Measurements from ENCODE around the gene TBL1X. TPM values are rescaled to one million over a fixed set of nuclear protein-coding genes. Genes with fewer than 3 reads are reported as not detected.

TBL1X gene
- total RNA-seq, 1 donor from 2014 or later = 12.3 TPM

DNA sequence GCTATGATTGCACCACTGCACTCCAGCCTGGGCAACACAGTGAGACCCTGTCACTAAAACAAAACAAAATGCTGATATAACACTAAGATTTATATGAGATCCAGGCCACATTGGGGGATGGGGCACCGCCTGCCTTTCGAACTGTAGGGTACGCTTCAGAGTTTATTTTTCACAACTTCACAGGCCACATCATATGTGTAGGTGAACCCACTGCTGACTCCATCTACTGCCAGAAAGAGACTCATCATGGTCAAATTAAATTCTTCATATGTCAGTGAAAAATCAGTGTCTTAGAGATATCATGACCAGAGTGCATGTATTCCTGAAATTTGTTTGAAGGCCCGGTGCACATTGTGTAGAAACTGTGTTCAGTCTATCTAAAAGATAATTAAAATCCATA is 178.9 kb downstream of the TBL1X start:
- DNase-seq (no peak), ATAC-seq (no peak)
- intact Hi-C loops (cut with micrococcal nuclease) = no loop called here

DNA sequence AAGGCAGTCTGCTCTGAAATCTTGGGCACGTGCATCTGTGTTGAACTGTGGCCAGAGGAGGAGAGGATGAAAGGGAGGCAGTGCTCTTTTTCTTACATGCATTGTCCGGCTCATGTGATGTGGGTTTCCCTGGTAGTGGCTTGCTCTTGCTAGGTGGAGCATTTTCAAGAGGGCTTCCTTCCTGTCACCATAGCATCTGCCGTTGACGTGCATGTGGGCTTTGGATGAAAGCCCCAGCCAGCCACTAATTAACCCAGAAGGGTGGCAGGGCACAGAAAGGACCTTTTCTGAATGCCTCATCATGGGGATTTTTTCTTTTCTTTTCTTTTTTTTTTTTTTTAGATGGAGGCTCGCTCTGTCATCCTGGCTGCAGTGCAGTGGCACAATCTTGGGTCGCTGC is 179.5 kb downstream of the TBL1X start:
- no peak for DNase-seq
- ATAC-seq = no peak
- intact Hi-C loops (cut with micrococcal nuclease) = no loop called here

DNA sequence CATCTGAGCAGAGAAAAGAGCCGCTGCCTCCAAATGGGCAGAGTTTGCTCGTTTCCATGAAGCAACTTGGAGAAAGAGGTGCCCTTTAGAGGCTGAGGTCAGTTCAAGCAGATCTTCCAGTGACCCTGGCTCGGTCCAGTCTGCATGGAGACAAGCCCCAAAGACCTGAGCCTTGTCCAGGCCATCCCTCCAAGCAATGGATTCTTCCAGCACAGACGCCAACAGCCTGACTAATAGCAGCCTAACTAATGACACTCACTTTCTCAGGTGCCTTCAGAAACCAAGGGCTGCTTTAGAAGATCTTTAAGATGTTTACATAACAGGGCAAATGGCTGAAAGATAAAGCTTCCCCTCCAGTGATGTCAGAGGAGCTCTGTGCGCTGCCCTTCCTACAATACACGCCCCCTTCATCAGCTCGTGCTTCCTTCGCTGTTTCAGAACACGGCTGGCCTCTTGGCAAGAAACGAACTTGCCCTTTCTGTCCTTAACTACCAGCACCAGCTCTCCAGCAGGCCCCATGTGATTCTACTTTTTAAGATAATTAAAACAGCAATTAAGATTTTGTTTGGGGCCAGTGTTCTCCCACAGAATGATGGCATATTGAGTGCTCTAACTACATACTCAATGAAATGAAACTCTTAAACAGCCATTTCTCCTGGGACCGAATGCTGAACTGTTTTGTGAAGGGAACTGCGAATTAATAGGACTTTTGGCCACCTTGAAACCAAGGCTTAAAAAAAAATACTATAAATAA is 181.8 kb downstream of the TBL1X start:
- ATAC-seq (peak; percentile 70), DNase-seq (peak; percentile 39)
- intact Hi-C loops (cut with micrococcal nuclease) = no loop called here

DNA sequence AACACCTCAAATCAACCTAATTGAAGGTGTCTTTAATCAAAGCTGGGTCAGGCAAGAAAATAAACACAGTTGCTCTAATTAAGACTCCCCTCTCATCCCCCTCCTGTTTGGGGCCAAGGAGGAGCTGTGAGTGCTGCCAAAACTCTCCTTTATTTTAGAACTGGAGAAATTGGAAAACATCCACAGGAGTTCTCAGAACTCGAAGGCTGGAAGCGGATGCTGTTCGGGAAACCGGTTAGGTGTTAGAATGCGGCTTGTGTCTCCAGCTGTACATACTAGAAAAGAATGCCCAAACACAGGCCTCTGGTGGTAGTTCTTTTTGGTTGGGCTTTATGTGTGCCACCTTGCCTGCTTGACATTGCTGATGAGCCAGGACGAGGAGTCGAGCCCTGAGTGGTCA is 182.6 kb downstream of the TBL1X start:
- DNase-seq (no peak), ATAC-seq (peak; percentile 40)
- intact Hi-C loops (cut with micrococcal nuclease) = no loop called here

DNA sequence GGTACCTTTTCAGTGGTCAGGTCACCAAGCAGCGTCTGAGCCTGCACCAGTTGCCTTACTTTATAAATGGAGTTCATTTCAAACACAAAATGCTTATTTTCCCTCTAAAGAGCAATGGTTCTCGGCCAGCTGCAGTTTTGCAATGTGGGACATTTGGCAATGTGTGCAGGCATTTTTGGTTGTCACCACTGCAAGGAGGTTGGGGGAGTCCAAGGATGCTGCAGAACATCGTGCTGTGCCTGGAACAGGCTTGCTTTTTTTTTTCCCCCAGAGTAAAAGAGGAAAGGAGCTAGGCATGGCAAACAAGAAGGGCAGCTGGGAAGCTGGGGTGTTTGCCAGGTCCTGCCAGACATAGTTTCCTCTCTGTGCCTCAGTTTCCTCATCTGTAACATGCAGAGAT is 185.2 kb downstream of the TBL1X start:
- intact Hi-C loops (cut with micrococcal nuclease) = no loop called here
- DNase-seq (no peak), ATAC-seq (peak; percentile 57)

DNA sequence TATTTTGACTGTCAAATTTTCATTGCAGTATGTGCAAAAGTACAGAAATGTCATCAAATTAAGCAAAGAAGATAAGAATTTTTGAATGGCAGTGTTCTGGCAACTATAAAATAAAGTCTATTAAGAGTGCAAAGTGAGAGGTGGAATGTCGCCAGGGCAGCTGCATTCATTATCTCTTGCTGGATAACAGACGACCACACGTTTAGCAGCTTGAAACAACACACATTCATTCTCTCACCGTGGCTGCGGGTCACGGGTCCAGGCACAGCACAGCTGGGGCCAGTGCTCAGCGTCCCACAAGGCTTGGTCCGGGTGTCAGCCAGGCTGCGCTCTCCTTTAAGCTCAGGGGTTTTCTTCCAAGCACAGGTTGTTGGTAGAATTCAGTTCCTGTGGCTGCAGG is 186.9 kb downstream of the TBL1X start:
- ATAC-seq (peak; percentile 67), DNase-seq (peak; percentile 49)
- intact Hi-C loops (cut with micrococcal nuclease) = no loop called here

DNA sequence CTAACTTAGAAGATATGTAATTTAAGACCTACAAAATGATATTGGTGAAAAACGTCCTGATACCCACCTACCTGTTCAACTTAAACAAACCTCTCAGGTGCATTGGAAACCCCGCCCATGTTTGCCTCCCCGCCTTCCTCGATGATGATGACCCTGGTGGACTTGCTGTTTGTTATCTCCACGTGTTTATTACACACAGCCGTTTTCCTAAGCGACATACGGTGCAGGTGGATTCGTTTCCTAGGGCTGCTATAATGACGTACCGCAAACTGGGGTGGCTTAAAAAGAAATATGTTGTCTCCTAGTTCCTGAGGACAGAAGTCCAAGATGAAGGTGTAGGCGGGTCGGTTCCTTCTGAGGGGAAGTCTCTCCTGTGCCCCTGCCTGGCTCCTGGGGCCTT is 190.1 kb downstream of the TBL1X start:
- intact Hi-C loops (cut with micrococcal nuclease) = no loop called here
- no peak for ATAC-seq
- no peak for DNase-seq

DNA sequence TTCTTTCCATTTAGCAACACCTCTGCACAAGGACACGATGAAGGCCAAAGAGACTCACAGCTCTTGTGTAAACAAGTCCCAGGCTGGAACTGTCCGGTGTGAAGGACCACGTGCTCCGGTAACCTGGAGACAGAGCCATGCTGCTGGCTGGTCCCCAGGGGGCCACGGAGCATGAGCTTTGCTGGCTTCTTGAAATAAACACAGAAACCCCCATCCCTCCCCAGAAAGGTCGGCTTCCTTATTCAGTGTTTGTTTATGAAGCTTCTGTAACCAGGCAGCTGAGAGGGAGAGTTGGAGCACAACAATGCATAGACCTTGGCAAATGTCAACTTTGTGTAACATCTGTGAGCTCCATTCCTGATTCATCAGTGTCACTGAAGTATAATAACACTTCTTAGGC is 191.4 kb downstream of the TBL1X start:
- ATAC-seq = peak; percentile 91
- peak; percentile 44 for DNase-seq
- intact Hi-C loops (cut with micrococcal nuclease) = no loop called here

DNA sequence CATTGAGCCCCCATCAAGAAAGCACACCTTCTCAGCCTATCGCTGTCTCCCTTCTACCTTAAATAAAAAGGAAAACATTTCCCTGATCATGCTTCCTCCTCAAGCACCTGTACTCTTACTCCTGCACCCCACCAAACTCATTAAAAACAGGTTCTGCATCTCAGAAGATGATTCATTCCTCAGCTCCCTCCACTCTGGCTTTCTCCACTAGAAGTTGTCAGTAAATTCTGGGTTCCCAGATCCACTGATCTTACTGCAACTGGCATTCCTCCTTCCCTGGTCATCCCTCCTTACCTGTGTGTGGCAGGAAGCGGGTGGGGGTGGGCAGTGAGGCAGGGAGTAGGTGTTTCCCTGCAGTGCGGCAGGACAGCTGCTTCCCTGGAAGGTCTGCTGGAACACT is 192.0 kb downstream of the TBL1X start:
- no peak for DNase-seq
- intact Hi-C loops (cut with micrococcal nuclease) = no loop called here
- no peak for ATAC-seq

DNA sequence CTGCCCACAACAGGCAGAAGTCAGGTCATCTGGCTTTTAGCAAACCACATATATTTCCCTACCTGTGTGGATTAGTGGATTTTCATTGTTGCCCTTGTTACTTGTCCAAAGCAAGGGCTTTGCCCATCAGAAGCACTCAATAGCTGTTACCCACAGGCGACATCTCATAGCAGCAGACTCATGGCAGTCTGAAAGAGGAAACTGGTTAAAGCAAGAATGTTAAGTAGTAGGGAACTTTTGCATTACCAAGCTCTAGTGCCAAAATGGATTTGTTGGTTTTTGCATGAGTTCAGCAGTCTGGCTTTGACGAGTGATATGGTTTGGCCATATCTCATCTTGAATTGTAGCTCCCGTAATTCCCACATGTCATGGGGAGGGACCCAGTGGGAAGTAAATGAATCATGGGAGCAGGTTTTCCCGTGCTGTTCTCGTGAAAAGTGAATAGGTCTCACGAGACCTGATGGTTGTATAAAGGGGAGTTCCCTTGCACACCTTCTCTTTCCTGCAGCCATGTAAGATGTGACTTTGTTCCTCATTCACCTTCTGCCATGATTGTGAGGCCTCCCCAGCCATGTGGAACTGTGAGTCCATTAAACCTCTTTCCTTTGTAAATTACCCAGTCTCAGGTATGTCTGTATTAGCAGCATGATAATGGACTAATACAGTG is 192.9 kb downstream of the TBL1X start:
- ATAC-seq (no peak), DNase-seq (no peak)
- intact Hi-C loops (cut with micrococcal nuclease) = no loop called here

DNA sequence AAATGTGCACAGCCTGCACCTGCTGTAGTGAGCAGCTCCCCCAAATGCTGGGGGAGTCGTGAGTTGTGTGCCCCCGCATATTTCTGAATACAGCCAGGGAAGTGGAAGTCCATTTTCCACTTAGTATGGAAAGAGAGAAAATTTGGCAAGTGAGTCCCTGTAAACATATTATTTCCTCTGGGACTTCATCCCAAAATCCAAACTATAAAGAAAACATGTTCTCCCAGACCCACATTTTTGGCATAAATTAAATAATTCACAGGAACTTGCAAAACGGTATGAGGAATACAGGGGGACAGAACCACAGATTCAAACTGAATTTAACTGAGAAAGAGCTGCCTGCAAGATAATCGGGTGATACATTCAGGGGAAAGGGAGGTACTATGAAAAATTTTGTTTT is 193.6 kb downstream of the TBL1X start:
- ATAC-seq (no peak), DNase-seq (no peak)
- intact Hi-C loops (cut with micrococcal nuclease) = no loop called here

DNA sequence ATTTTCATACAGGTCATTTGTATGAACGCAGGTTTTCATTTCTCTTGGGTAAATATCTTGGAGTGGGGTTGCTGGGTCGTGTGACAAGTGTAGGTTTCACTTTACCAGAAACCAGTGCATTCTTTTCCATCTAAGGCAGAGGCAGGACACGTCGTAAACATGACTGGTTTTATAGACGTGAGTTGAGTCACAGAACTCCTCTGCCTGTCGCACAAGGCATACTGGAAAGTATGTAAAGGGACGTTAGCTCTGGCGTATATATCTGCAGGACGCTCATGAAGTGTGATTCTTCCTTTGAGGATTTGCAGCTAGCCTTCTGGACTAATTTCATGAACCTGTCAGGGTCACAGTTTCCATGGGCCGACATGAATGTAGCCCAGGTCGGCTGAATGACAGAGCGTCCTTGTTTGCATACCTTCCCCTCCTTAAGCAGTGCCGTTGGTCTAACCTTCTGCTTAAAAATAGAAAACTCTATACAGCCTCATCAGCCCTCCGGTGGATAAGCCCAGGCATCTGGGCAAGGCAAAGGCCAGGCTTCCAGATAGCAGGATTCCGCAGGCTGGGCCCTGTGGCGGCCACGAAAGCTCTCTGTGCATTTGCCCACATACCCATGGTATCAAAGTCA is 194.8 kb downstream of the TBL1X start:
- DNase-seq = no peak
- intact Hi-C loops (cut with micrococcal nuclease) = no loop called here
- ATAC-seq = peak; percentile 44

DNA sequence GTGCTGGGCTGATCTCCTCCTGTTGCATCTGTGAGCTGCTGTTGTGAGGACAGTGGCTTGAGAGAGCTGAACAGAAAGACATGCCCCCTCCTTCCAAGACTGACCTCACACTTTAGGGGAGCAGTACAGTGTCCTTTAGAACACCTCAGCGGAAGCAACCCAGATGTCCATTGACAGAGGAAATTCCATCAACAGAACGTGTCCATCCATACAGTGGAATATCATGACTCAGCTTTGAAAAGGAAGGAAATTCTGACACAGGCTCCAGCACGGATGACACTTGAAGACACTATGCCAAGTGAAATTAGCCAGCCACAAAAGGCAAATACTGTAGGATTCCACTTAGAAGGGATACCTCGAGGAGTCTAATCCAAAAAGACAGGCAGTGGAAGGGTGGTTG is 197.3 kb downstream of the TBL1X start:
- DNase-seq (no peak), ATAC-seq (no peak)
- intact Hi-C loops (cut with micrococcal nuclease) = no loop called here

DNA sequence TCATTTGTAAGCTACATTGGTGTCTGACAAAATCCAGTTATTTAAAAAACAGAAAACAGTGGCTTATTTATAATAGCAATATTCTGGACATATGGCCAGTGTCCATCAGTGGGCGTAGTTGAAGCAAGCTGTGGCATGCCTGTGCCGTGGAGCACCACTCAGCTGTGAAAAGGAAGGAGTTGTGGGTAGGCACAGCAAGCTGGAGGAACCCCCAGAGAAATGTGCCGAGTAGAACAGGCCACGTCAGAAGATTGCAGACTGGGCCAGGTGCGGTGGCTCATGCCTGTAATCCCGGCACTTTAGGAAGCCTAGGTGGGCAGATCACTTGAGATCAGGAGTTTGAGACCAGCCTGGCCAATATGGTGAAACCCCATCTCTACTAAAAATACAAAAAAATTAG is 198.4 kb downstream of the TBL1X start:
- DNase-seq (no peak), ATAC-seq (no peak)
- intact Hi-C loops (cut with micrococcal nuclease) = no loop called here

DNA sequence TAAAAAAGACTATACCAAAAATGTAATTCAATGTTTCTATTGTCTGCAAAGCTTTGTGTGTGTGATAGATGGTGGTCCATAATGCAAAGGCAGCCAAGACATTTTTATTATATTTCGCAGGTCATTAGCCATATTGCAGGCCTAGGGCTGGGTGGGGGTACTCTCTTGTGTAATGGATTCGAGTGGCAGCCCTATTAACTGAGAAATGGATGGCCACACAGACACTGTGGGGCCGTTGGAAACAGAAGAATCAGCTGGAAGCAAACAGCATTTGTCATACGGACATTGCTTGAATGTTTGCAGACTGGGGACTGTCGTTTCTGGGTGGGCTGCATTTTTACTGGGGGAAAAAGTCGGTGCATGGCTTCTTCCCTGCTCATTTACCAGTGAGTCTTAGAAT is 199.4 kb downstream of the TBL1X start:
- intact Hi-C loops (cut with micrococcal nuclease) = no loop called here
- no peak for DNase-seq
- no peak for ATAC-seq

DNA sequence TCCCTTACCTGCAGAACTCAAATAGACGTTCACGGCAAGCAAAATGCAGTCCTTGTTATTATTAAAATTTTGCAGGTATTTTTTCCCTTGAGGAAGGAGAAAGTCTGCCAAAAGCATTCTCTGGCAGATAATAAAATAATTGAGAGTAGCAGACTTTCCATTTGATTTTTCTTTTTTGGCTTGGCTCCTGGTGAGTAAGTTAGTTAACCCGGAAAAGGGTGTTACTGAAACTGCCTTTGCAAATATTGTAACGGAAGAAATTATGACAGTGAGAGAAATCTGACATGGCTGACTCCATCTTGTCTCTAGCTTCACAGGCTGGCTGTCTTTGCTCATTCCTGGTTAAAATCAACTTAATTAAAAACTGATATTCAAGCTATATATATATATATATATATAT is 200.3 kb downstream of the TBL1X start:
- no peak for DNase-seq
- intact Hi-C loops (cut with micrococcal nuclease) = no loop called here
- no peak for ATAC-seq

DNA sequence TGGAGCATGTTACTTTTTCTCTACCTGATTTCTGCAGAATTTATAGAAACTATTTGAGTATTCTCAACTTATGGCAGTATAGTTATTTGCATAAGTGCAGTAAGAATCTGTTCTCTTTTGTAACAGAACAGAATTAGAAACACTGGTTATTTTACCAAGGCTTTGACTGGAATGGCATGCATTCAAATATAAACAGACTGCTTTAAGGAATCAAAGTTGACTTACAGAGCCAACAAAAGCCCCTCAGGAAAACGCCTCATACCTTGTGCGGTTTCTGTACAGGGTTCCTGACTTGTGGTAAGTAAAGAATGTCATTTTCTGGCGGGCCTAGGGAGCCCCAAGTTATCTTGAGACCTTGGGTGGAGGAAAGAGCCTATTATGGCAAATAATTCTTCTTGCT is 203.7 kb downstream of the TBL1X start:
- no peak for ATAC-seq
- no peak for DNase-seq
- intact Hi-C loops (cut with micrococcal nuclease) = no loop called here

DNA sequence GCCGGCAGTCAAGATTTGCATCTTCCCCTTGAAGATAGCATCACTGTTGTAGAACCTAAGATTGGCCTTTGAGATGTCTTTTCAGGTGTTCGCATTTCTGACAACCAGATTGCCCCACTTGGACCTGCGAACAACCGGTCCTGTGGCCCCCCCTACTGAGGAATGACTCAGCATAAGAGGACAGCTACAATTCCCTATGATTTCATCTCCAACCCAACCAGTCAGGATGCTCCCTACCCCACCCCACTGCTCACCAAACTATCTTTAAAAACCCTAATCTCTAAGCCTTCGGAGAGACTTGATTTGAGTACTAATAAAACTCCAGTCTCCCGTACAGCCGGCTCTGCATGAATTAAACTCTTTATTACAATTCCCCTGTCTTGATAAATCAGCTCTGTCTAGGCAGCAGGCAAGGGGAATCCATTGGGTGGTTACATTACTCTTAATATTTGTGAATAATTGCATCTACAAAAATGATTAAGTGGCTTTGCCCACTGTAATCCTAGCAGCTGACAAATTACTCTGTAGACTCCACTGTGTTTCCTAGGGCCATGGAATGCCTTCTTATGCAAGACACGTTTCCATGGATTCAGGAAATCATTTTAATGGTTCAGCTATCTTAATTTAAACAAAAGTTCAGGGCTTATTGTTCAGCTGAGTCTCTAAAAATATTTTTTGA is 205.4 kb downstream of the TBL1X start:
- intact Hi-C loops (cut with micrococcal nuclease) = no loop called here
- DNase-seq (no peak), ATAC-seq (no peak)

DNA sequence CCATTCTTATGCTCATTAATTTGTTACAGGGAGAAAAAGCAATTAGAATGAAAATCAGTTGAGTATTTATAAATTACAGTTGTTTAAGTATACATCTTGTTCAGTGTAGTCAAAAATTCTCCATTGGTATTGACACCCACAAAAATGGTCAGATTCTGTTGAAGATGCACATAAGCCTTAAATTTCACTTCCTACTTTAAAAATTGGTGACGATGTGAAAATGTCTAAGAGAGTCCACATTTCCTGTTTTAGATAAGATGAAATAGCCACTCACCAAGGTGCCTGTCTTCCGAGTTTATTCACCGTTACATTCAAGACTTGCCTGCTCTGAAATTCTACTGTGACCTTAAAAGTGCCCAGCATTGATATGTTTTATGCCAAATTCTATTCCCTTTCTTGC is 207.1 kb downstream of the TBL1X start:
- intact Hi-C loops (cut with micrococcal nuclease) = no loop called here
- DNase-seq = no peak

DNA sequence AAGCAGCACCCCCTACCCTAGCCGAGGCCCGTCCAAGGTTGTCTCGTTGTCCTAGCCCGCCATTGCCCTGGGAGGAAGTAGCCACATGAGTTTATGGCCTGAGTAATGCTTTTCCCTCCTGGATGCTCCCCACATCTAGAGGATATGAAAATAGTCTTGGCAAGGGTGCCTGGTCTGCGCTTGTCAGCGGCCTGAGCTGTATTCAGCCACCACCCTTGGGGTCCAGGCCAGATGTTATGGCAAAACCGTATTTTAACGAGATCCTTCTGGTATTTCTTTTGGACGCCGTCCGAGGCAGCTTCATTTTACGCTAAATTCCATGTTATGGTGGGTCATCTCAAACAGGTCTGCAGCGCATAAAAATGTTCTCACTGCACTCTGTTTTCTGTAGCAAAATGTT is 211.4 kb downstream of the TBL1X start:
- ATAC-seq (peak; percentile 64), DNase-seq (no peak)
- intact Hi-C loops (cut with micrococcal nuclease) = no loop called here

More for the DNA sequence above, 207.1 kb downstream of the TBL1X start:
- no peak for ATAC-seq
